Transverse colon (tissue), 3 donors: ENCODE data around the gene DGCR6.
"Not testable (repeated sequence)": the region's sequence is repeated elsewhere in the genome, so short reads cannot be mapped to it uniquely, and the experiment has no call there.

Experiments
- POLR2A ChIP-seq: fragments of 450-650 bp; IDR thresholded peaks from one replicate; pipeline ENCODE4 v1.6.1; 2016; ENCODE audit warnings: antibody characterized with exemption, mild to moderate bottlenecking, moderate library complexity
- TF ChIP-seq, protein P1 (sequence below), 5 experiments: fragments of 200-600 bp in 3 of 5; fragments of 450-650 bp in 2 of 5; sonication (generic) in 3 of 5; IDR thresholded peaks; 1 replicate in 2 of 5; 2 replicates in 3 of 5; pipeline ENCODE4 v1.5.1; 2016 to 2017; ENCODE audit warnings: antibody characterized with exemption in 5 of 5, inconsistent platforms in 3 of 5, mild to moderate bottlenecking in 2 of 5, moderate library complexity in 1 of 5

DNA sequence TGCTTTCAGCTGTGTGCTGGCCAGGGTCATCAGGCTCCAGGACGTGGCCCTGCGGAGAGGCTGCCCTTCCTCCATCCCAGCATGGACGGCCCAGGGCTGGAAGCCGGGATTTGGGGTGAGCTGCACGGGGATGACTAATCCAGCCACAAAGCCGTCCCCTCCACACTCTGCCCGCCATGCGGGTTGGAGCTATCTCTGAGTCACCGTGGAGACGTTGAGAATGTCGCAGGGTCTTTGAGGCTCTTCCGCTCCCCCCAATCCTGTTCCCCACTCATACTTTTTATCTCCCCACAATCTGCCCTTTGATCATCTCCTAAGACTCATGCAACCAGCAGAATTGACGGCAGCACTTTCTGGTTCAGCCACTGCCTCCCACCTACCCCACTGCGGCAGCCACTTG lies 52.6 kb downstream of the DGCR6 start:
- TF ChIP-seq, protein P1, sequence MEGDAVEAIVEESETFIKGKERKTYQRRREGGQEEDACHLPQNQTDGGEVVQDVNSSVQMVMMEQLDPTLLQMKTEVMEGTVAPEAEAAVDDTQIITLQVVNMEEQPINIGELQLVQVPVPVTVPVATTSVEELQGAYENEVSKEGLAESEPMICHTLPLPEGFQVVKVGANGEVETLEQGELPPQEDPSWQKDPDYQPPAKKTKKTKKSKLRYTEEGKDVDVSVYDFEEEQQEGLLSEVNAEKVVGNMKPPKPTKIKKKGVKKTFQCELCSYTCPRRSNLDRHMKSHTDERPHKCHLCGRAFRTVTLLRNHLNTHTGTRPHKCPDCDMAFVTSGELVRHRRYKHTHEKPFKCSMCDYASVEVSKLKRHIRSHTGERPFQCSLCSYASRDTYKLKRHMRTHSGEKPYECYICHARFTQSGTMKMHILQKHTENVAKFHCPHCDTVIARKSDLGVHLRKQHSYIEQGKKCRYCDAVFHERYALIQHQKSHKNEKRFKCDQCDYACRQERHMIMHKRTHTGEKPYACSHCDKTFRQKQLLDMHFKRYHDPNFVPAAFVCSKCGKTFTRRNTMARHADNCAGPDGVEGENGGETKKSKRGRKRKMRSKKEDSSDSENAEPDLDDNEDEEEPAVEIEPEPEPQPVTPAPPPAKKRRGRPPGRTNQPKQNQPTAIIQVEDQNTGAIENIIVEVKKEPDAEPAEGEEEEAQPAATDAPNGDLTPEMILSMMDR (IDR thresholded peaks at IDR 0.05), result not testable (repeated sequence)
- not testable (repeated sequence) for TF ChIP-seq POLR2A
